Measurements from ENCODE around the gene SP5. TPM values are rescaled to one million over a fixed set of nuclear protein-coding genes. Genes with fewer than 3 reads are reported as not detected.

Gene SP5
- total and polyA plus RNA-seq, 10 donors, result 0.06 to 0.20 TPM; not detected in 8

DNA sequence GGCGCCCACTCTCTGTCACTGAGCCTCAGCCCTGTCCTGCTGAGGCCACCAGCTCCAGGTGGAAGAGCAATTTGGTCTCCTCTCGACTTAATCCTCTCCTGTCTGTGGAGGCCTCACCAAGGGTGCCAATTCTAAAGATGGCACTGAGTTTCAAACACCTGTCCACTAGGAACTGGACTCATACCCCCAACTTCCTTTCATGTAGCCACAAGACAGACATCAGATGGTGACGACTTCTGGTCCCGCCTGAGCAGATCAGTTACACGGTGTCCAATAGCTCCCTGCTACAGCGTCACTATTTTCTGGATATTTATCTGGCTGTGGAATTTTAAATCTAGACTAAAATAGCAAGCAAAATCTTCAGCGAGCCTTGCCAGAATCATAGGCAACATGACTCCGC is 24.5 kb upstream of the SP5 start:
- TF ChIP-seq, protein P1, sequence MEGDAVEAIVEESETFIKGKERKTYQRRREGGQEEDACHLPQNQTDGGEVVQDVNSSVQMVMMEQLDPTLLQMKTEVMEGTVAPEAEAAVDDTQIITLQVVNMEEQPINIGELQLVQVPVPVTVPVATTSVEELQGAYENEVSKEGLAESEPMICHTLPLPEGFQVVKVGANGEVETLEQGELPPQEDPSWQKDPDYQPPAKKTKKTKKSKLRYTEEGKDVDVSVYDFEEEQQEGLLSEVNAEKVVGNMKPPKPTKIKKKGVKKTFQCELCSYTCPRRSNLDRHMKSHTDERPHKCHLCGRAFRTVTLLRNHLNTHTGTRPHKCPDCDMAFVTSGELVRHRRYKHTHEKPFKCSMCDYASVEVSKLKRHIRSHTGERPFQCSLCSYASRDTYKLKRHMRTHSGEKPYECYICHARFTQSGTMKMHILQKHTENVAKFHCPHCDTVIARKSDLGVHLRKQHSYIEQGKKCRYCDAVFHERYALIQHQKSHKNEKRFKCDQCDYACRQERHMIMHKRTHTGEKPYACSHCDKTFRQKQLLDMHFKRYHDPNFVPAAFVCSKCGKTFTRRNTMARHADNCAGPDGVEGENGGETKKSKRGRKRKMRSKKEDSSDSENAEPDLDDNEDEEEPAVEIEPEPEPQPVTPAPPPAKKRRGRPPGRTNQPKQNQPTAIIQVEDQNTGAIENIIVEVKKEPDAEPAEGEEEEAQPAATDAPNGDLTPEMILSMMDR (IDR thresholded peaks at IDR 0.05 in 8 of 11, conservative IDR thresholded peaks at IDR 0.05 in 3 of 11), result no peak
- TF ChIP-seq POLR2A (IDR thresholded peaks at IDR 0.05) (no peak), POLR2AphosphoS5 (IDR thresholded peaks at IDR 0.05) (no peak)
- intact Hi-C loops (cut with DNase I; ENCODE audit: low total_unique reads), result no loop called here
- no peaks in the 10 kb centered on the region for H3K4me1 ChIP-seq
- H3K36me3 ChIP-seq, result no peaks in the 10 kb centered on the region
- no peaks in the 10 kb centered on the region for H3K9me3 ChIP-seq
- H3K27ac ChIP-seq, result no peak overlapping the region
- WGBS, 5 donors, result 76 to 89% (median 81%) methylated on average over 8 of the region's 8 CpGs
- no peak for DNase-seq
- H3K4me3 ChIP-seq, result no peak overlapping the region
- H3K27me3 ChIP-seq (replicated peaks in 1 of 7), result peaks cover 0 to 5% (median 0%) of the 10 kb centered on the region in 7 donors

GRCh38 chr2:170694316-170694715 is 20.8 kb upstream of the SP5 start:
- Histone ChIP-seq H3K36me3 (no peaks in the 10 kb centered on the region), H3K27ac (no peak overlapping the region)
- intact Hi-C loops (cut with DNase I; ENCODE audit: low total_unique reads), result no loop called here

GRCh38 chr2:170695521-170696410 is 19.4 kb upstream of the SP5 start:
- no peaks in the 10 kb centered on the region for H3K4me1 ChIP-seq
- TF ChIP-seq POLR2AphosphoS5 (IDR thresholded peaks at IDR 0.05), result no peak
- TF ChIP-seq, protein P1 (IDR thresholded peaks at IDR 0.05 in 8 of 11, conservative IDR thresholded peaks at IDR 0.05 in 3 of 11), result no peak
- no peak for TF ChIP-seq POLR2A (IDR thresholded peaks at IDR 0.05)
- intact Hi-C loops (cut with DNase I; ENCODE audit: low total_unique reads), result no loop called here
- no peak overlapping the region for H3K27ac ChIP-seq
- no peak for DNase-seq
- H3K27me3 ChIP-seq (replicated peaks in 1 of 7), result peaks cover 0 to 25% (median 0%) of the 10 kb centered on the region in 7 donors
- no peaks in the 10 kb centered on the region for H3K36me3 ChIP-seq
- no peaks in the 10 kb centered on the region for H3K9me3 ChIP-seq
- 61 to 82% (median 74%) methylated on average over 6 of the region's 6 CpGs for WGBS, 5 donors
- no peak overlapping the region for H3K4me3 ChIP-seq

More at GRCh38 chr2:170694316-170694715, 20.8 kb upstream of the SP5 start:
- no peak for DNase-seq
- Histone ChIP-seq H3K4me1 (no peaks in the 10 kb centered on the region), H3K9me3 (no peaks in the 10 kb centered on the region), H3K27me3 (replicated peaks in 1 of 7) (peaks cover 0 to 20% (median 0%) of the 10 kb centered on the region in 7 donors), H3K4me3 (no peak overlapping the region)
- 63 to 82% (median 77%) methylated on average over 8 to 11 of the region's 11 CpGs for WGBS, 5 donors
- TF ChIP-seq POLR2A (IDR thresholded peaks at IDR 0.05) (no peak), POLR2AphosphoS5 (IDR thresholded peaks at IDR 0.05) (no peak)
- TF ChIP-seq, protein P1 (IDR thresholded peaks at IDR 0.05 in 8 of 11, conservative IDR thresholded peaks at IDR 0.05 in 3 of 11), result no peak

DNA sequence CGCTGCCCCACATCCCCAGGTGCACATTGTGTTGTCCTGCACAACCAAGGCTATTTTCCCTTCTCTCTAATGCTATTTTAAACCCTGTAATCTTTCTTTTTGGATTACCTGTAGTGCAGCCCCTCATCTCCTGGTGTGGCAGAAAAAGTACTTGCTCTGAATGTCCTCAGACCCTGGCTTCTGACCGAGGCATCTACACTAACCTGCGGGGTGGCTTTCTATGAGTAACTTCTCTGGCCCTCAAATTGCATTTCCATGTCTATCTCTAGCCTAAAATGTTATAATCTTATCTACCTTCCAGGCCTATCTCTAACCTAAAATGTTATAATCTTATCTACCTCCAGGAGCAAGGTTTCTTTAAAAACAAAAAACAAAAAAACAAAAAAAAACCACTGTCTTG is 18.2 kb upstream of the SP5 start:
- TF ChIP-seq, protein P1 (IDR thresholded peaks at IDR 0.05 in 8 of 11, conservative IDR thresholded peaks at IDR 0.05 in 3 of 11), result no peak
- no peak for TF ChIP-seq POLR2A (IDR thresholded peaks at IDR 0.05)
- no peak for TF ChIP-seq POLR2AphosphoS5 (IDR thresholded peaks at IDR 0.05)
- Histone ChIP-seq H3K4me1 (no peaks in the 10 kb centered on the region), H3K4me3 (no peak overlapping the region), H3K27ac (no peak overlapping the region), H3K27me3 (replicated peaks in 1 of 7) (peaks cover 0 to 29% (median 0%) of the 10 kb centered on the region in 7 donors), H3K36me3 (no peaks in the 10 kb centered on the region), H3K9me3 (no peaks in the 10 kb centered on the region)
- intact Hi-C loops (cut with DNase I; ENCODE audit: low total_unique reads), result no loop called here
- no peak for DNase-seq
- 84 to 95% (median 91%) methylated on average over 3 of the region's 3 CpGs for WGBS, 5 donors
